ENCODE data around the gene AUTS2. TPM values are rescaled to one million over a fixed set of nuclear protein-coding genes. Genes with fewer than 3 reads are reported as not detected.

The AUTS2 gene
- total RNA-seq, 2 donors from 2014 or later = 2.9 to 7.9 TPM

DNA sequence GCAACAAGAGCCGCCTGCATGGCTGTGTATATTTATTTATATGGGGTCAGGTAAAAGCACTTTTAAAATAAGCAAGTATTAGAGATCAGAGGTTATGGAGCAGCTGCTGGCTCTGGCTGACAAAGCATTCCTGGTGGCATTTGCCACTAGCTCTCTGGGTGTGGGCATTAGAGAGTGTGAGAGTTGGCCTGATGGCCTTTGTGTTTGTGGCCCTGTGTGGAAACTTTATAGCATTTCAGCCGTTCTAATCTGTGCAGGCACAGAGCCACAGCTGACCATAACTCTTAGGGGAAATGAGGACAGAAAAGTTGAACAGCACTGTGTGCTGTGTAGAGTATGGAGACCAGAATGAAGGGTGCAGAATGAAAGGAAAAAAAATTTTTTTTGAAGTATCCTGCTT is 118.9 kb downstream of the AUTS2 start:
- H3K4me1 Mint-ChIP-seq (ENCODE audit: low read depth) = no peaks in the 10 kb centered on the region
- DNase-seq (no peak), ATAC-seq (replicated peaks in 1 of 2) (no peak)
- no peak overlapping the region for H3K4me3 Mint-ChIP-seq
- no peaks in the 10 kb centered on the region for H3K36me3 Mint-ChIP-seq (ENCODE audit: insufficient read depth in 2 of 2)
- no peaks in the 10 kb centered on the region for H3K9me3 Mint-ChIP-seq
- H3K27ac Mint-ChIP-seq = no peak overlapping the region
- H3K27me3 Mint-ChIP-seq (ENCODE audit: low read depth) = peaks cover 7% of the 10 kb centered on the region

DNA sequence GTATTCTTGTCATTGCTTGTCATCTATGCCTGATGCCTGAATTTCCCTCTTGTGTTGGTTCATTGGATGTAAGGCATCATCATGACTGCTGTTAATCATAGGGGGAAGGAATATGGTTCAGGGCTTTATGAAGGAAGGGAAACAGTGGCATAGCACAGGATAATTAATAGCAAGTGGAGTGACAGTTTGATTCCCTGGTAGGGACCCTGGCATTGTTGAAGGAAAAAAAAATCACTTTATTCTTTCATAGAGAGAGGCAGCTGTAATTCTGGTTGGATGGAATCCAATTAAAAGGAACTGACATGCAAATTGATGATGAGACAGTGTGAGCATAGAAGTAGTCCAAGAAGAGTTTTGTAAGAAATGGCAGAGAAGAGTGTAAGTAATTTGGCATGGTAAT is 121.4 kb downstream of the AUTS2 start:
- DNase-seq (no peak), ATAC-seq (replicated peaks in 1 of 2) (no peak)
- Mint-ChIP-seq H3K9me3 (no peaks in the 10 kb centered on the region), H3K27me3 (ENCODE audit: low read depth) (peaks cover 7% of the 10 kb centered on the region), H3K4me3 (no peak overlapping the region), H3K27ac (no peak overlapping the region), H3K4me1 (ENCODE audit: low read depth) (no peaks in the 10 kb centered on the region), H3K36me3 (ENCODE audit: insufficient read depth in 2 of 2) (no peaks in the 10 kb centered on the region)

DNA sequence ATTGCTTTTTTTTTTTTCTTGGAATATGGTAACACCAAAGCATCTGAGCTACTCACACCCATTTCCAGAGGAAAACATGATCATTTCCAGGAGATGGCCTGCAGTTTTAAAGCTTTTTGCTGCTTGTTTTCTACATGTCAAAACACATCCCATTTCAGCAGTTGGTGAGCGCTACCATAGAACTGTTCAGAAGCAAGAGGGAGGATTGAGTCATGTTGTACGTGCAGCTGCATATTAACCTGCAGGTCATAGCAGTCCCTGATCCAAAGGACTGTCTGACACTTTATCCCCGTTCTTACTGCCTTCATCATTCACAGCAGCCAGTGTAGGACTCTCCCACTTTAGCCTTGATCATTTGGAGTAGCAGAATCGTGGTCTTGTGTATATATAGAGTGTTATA is 124.6 kb downstream of the AUTS2 start:
- ATAC-seq (replicated peaks in 1 of 2) = no peak
- no peak for DNase-seq
- no peaks in the 10 kb centered on the region for H3K36me3 Mint-ChIP-seq (ENCODE audit: insufficient read depth in 2 of 2)

DNA sequence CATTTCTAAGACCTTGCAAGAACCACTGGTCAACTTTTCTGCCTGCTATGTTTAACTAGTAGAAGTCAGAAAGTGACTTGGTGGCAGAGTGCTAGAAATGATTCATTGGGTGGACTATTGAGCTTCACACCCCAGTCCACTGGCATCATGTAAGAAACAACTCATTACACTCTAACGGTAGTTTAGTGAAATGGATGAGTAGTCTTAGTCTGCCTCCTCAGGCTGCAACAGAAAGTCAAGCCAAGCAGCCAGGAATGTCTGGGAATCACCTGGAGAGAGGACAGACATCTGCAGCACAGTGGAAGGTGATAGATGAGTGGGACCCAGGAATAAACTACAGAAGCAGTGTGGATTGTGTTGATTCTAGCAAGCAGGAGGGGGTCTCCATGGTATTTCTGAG is 125.4 kb downstream of the AUTS2 start:
- H3K36me3 Mint-ChIP-seq (ENCODE audit: insufficient read depth in 2 of 2) = no peaks in the 10 kb centered on the region
- H3K27me3 Mint-ChIP-seq (ENCODE audit: low read depth) = no peaks in the 10 kb centered on the region
- H3K4me3 Mint-ChIP-seq = no peak overlapping the region
- no peak for DNase-seq
- peaks cover 0 to 1% of the 10 kb centered on the region in 2 donors for H3K9me3 Mint-ChIP-seq
- ATAC-seq (replicated peaks in 1 of 2) = no peak
- no peak overlapping the region for H3K27ac Mint-ChIP-seq
- no peaks in the 10 kb centered on the region for H3K4me1 Mint-ChIP-seq (ENCODE audit: low read depth)

More for the DNA sequence above, 124.6 kb downstream of the AUTS2 start:
- Mint-ChIP-seq H3K4me3 (no peak overlapping the region), H3K4me1 (ENCODE audit: low read depth) (no peaks in the 10 kb centered on the region), H3K27me3 (ENCODE audit: low read depth) (no peaks in the 10 kb centered on the region), H3K9me3 (peaks cover 0 to under 1% of the 10 kb centered on the region in 2 donors), H3K27ac (no peak overlapping the region)

DNA sequence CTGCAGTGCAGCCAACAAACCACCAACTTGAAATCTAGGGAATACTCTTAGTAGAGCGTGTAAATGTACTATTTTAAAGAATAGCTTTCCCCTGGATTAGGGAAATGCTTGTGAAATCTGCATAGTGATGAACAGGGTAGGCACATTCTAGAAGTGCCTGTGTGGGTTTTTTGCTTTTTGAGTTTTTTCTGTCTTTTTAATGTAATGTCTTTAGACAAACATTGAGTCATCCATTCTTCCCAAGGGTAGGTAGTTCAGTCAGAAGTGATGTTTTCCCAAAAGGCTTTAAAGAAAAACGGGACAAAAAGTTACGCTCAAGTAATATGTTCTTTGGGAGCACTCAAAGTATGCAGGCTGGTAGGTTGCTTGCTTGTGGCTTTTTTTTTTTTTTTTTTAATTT is 130.0 kb downstream of the AUTS2 start:
- Mint-ChIP-seq H3K36me3 (ENCODE audit: insufficient read depth in 2 of 2) (no peaks in the 10 kb centered on the region), H3K4me3 (no peak overlapping the region)
- ATAC-seq (replicated peaks in 1 of 2) = no peak

DNA sequence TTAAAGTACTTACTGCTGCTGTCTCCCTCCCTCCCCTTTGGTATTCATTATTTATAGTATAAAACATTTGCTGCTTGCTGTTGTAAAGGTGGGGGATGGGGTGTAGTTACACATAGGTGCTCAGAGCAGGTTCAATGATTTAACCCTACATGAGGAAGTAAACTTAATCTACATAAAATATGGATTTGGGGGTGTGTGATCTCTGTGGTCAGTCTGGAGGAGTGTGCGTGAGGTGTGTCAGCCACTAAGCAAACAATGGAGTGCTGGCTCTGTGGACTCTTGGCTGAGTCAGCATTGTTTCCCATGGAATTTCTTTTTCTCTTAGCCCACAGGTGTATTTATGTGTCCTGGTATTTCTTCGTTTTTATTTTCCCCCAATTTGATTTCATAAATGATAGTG is 133.9 kb downstream of the AUTS2 start:
- no peak overlapping the region for H3K27ac Mint-ChIP-seq
- no peak for ATAC-seq (replicated peaks in 1 of 2)

More for the DNA sequence above, 130.0 kb downstream of the AUTS2 start:
- Mint-ChIP-seq H3K27me3 (ENCODE audit: low read depth) (peaks cover 5% of the 10 kb centered on the region), H3K27ac (no peak overlapping the region), H3K4me1 (ENCODE audit: low read depth) (no peaks in the 10 kb centered on the region), H3K9me3 (peaks cover 0 to 1% of the 10 kb centered on the region in 2 donors)
- DNase-seq = no peak

DNA sequence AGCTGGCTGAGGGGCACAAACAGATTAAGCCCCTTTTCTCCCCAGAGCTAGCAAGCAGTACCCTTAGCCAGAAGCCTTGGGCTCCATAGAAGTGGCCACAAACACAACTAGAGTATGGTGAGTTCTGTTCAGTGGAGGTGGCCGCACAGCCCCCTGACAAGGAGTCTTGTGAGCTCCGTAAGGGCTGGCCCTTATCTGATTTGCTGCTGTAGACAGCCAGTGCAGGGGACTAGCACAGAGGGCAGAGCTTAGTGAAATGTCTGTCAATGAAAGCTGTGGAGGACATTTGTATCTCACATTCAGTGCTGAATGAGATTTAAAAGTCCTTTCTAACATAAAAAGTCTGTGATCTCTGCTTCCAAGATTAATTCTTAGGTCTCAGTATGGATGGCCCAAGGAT is 137.3 kb downstream of the AUTS2 start:
- H3K27ac Mint-ChIP-seq = no peak overlapping the region
- H3K4me3 Mint-ChIP-seq = no peak overlapping the region
- no peak for DNase-seq
- no peaks in the 10 kb centered on the region for H3K9me3 Mint-ChIP-seq
- H3K4me1 Mint-ChIP-seq (ENCODE audit: low read depth) = peaks cover 22% of the 10 kb centered on the region
- no peak for ATAC-seq (replicated peaks in 1 of 2)
- peaks cover 41% of the 10 kb centered on the region for H3K27me3 Mint-ChIP-seq (ENCODE audit: low read depth)
- H3K36me3 Mint-ChIP-seq (ENCODE audit: insufficient read depth in 2 of 2) = peaks cover 0 to 1% of the 10 kb centered on the region in 2 donors

More for the DNA sequence above, 133.9 kb downstream of the AUTS2 start:
- no peak for DNase-seq
- no peak overlapping the region for H3K4me3 Mint-ChIP-seq
- H3K36me3 Mint-ChIP-seq (ENCODE audit: insufficient read depth in 2 of 2) = no peaks in the 10 kb centered on the region
- H3K4me1 Mint-ChIP-seq (ENCODE audit: low read depth) = no peaks in the 10 kb centered on the region
- peaks cover 37% of the 10 kb centered on the region for H3K27me3 Mint-ChIP-seq (ENCODE audit: low read depth)
- peaks cover 0 to 1% of the 10 kb centered on the region in 2 donors for H3K9me3 Mint-ChIP-seq

DNA sequence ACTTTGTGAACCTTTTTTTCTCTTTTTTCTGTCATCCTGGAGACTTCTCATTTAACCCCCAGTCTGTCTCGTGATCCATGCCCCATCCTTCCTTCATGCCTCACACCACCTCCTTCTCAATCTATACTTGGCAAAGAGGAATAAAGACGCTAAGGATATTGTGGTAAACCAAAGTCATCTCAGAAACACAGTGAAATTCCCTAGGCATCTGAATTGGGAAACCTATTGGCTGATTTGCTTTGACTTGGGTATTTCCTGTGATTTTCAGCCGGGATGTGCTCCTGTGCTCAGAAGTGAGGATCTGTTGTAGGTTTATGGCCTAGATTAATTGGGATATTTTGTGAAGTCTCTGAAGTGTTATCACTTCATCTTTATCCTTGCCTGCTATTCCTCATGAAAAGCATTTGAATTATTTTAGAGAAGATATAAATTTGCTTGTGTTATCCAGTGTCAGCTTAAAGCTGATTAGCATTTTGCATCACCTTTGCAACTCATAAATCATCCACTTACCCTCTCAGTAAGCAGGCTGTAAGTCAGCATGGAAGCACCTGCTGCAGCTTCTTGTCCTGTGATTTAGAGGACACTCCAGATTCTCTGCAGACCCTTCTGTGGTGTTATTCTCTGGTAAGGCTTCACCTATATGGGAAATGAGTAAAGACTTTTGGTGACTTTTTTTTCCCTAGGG is 138.0 kb downstream of the AUTS2 start:
- ATAC-seq (replicated peaks in 1 of 2) (no peak), DNase-seq (no peak)
- peaks cover 41% of the 10 kb centered on the region for H3K27me3 Mint-ChIP-seq (ENCODE audit: low read depth)
- H3K9me3 Mint-ChIP-seq = no peaks in the 10 kb centered on the region
- H3K4me3 Mint-ChIP-seq = no peak overlapping the region
- peaks cover 0 to 1% of the 10 kb centered on the region in 2 donors for H3K36me3 Mint-ChIP-seq (ENCODE audit: insufficient read depth in 2 of 2)
- H3K4me1 Mint-ChIP-seq (ENCODE audit: low read depth) = peaks cover 22% of the 10 kb centered on the region
- no peak overlapping the region for H3K27ac Mint-ChIP-seq

DNA sequence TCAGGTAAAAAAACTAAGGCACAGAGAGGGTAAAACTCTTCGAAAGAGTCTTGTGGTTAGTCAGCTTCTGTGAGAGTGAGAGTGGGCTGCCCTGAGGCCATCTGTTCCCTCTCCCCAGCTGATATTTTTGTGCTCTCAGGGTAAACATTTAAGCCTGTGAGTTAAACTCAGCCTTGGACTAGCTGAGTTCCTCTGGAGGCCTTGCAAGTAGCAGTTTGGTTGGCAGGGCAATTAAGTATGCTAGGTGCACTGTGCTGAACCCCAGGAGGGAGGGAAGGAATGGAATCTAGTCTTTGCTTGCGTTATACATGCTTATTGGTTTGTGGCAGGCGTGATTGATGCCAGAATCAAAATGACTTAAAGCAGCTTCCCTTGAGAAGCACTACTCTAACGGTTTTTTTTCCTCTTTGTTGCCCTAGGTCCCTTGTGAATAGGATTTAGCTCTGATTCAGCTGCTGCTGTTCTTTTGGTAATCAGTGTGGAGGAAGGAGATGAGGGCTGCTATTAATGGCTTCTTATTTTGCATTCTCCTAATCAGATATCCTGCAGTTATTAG is 140.2 kb downstream of the AUTS2 start:
- no peak overlapping the region for H3K27ac Mint-ChIP-seq
- peaks cover 35% of the 10 kb centered on the region for H3K27me3 Mint-ChIP-seq (ENCODE audit: low read depth)
- no peak overlapping the region for H3K4me3 Mint-ChIP-seq
- peak; percentile 30 to 32 for ATAC-seq (replicated peaks in 1 of 2)
- H3K36me3 Mint-ChIP-seq (ENCODE audit: insufficient read depth in 2 of 2) = peaks cover 0 to 1% of the 10 kb centered on the region in 2 donors
- DNase-seq = no peak
- H3K4me1 Mint-ChIP-seq (ENCODE audit: low read depth) = peaks cover 22% of the 10 kb centered on the region
- H3K9me3 Mint-ChIP-seq = no peaks in the 10 kb centered on the region

DNA sequence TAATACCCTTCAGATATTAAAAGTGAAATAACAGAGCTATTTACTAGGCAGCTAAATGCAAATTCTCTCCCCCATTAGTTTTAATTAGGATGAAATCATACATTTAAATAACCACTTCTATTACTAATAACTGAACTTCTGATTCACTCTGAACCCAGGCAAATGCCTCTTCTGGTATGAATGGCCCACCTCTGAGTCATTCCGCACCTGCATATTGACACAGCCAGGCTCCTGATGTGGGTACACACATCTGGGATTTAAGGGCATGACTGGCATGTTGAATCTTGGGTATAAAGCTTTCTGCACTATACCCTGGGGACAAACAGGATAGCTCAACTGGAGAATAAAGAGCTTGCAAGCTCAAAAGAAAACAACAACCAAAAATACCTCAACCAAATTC is 140.9 kb downstream of the AUTS2 start:
- peak; percentile 55 to 59 for DNase-seq
- no peak overlapping the region for H3K4me3 Mint-ChIP-seq
- peak; percentile 87 to 95 for ATAC-seq (replicated peaks in 1 of 2)
- H3K27me3 Mint-ChIP-seq (ENCODE audit: low read depth) = peaks cover 28% of the 10 kb centered on the region
- peaks cover 22% of the 10 kb centered on the region for H3K4me1 Mint-ChIP-seq (ENCODE audit: low read depth)
- peaks cover 0 to 1% of the 10 kb centered on the region in 2 donors for H3K36me3 Mint-ChIP-seq (ENCODE audit: insufficient read depth in 2 of 2)
- no peak overlapping the region for H3K27ac Mint-ChIP-seq
- no peaks in the 10 kb centered on the region for H3K9me3 Mint-ChIP-seq

DNA sequence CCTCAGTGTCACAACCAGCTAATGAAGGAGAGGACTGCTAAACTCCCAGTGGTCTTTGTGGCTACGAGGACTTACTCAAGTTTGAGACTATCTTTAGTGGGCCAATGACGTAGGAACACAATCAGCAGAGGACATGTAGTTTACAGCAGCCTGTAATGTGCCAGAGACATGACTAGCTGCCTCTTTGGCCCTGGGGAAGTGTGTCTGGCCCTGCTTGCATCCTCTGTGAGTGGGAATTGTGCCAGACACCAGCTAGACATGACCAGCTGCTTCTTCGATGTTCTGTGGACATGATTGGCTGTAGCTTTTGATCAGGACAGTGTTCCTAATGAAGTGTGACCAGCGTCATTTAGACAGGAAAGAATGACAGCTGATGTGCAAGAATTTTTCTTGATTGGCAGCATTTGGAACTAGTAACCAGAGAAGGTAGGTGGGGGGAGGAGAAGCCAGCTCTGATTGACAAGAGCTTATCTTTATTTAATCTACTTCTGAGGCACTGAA is 141.7 kb downstream of the AUTS2 start:
- Mint-ChIP-seq H3K4me1 (ENCODE audit: low read depth) (peaks cover 22% of the 10 kb centered on the region), H3K36me3 (ENCODE audit: insufficient read depth in 2 of 2) (peaks cover 0 to 1% of the 10 kb centered on the region in 2 donors), H3K4me3 (peak overlapping the region in 1 of 2 donors; percentile 9), H3K27ac (no peak overlapping the region), H3K27me3 (ENCODE audit: low read depth) (peaks cover 24% of the 10 kb centered on the region), H3K9me3 (no peaks in the 10 kb centered on the region)
- ATAC-seq (replicated peaks in 1 of 2) (peak; percentile 34 to 47), DNase-seq (peak in 1 of 2 donors; percentile 1)

DNA sequence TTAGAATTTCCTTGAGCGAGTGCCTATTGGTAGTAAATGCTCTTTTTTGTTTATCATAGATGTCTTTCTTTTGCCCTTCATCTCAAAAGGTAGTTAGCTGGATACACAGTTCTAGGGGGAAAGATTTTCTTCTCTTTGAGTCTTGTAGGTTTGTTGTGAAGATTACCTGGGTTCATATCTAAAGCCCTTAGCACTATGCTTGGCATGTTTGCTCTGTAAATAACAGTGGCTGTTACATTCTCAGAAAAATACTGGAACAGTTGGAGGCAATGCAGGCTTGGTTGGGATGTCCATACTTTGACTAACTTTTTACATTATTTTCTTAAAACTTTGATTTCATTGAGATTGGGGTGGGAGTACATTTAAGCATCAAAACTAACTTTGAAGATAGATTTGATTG is 144.0 kb downstream of the AUTS2 start:
- peaks cover 0 to 4% of the 10 kb centered on the region in 2 donors for H3K9me3 Mint-ChIP-seq
- no peak for DNase-seq
- H3K4me3 Mint-ChIP-seq = no peak overlapping the region
- no peak overlapping the region for H3K27ac Mint-ChIP-seq
- peaks cover 22% of the 10 kb centered on the region for H3K4me1 Mint-ChIP-seq (ENCODE audit: low read depth)
- peaks cover 6% of the 10 kb centered on the region for H3K27me3 Mint-ChIP-seq (ENCODE audit: low read depth)
- ATAC-seq (replicated peaks in 1 of 2) = no peak
- peaks cover 0 to 1% of the 10 kb centered on the region in 2 donors for H3K36me3 Mint-ChIP-seq (ENCODE audit: insufficient read depth in 2 of 2)

DNA sequence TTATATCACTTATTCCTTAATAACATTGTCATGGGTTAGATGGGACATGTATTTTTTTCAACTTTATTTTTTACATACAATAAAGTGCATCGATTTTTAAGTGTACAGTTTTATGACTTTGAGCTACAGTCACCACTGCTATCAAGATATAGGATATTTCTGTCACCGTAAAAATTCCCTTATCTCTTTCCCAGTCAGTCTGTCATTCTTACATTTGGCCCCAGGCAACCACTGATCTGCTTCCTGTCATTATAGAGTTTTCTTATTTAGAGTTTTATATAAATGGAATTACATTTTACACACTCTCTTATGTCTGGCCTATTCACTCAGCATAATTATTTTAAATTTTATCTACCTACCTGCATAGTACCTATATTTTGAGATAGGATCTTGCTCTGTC is 145.2 kb downstream of the AUTS2 start:
- Mint-ChIP-seq H3K27ac (no peak overlapping the region), H3K36me3 (ENCODE audit: insufficient read depth in 2 of 2) (peaks cover 0 to 1% of the 10 kb centered on the region in 2 donors), H3K4me3 (no peak overlapping the region)

More for the DNA sequence above, 145.2 kb downstream of the AUTS2 start:
- Mint-ChIP-seq H3K4me1 (ENCODE audit: low read depth) (peaks cover 21% of the 10 kb centered on the region), H3K9me3 (peaks cover 0 to 4% of the 10 kb centered on the region in 2 donors), H3K27me3 (ENCODE audit: low read depth) (peaks cover 9% of the 10 kb centered on the region)
- no peak for ATAC-seq (replicated peaks in 1 of 2)
- no peak for DNase-seq

Measured in activated T-cell treated with anti-CD3 and anti-CD28 coated beads, Interleukin-2, amount 50 U/mL, for 72 hours (primary cell).